HEK293 (cell line): ENCODE measurements around the gene AMER3.

Experiments used
- CTCF ChIA-PET: fragments of 350-600 bp; formaldehyde crosslinking; extraction: SDS; loops from one replicate; lab custom pipeline; 2021; ENCODE audit warnings: antibody characterized with exemption; lab: Yijun Ruan, JAX
- POLR2A ChIA-PET: fragments of 300-600 bp; formaldehyde crosslinking; extraction: SDS; loops from one replicate; lab custom pipeline; 2020; ENCODE audit warnings: antibody characterized with exemption, inconsistent platforms; lab: Yijun Ruan, JAX
- H3K27ac ChIP-seq: fragments of 200-500 bp; sonication (Bioruptor generic); 2 replicates; pipeline ENCODE4 v1.5.1; 2014; ENCODE audit warnings: low read depth, low read length, control low read depth, inconsistent platforms; ENCODE audit errors: extremely low read depth
- H3K36me3 ChIP-seq, 2 experiments: fragments of 200-500 bp in 1 of 2; sonication (Bioruptor generic) in 1 of 2; 1 replicate in 1 of 2; 2 replicates in 1 of 2; pipeline ENCODE4 v1.5.1; 2014 to 2017; ENCODE audit warnings: inconsistent platforms in 2 of 2, low read length in 2 of 2; ENCODE audit not compliant: control insufficient read depth in 2 of 2, insufficient read depth in 1 of 2
- H3K4me1 ChIP-seq: fragments of 200-500 bp; sonication (Bioruptor generic); 2 replicates; pipeline ENCODE4 v1.5.1; 2014; ENCODE audit warnings: mild to moderate bottlenecking, low read length, inconsistent platforms; ENCODE audit not compliant: control insufficient read depth, insufficient read depth
- H3K4me3 ChIP-seq: 2 replicates; pipeline ENCODE4 v1.5.1; 2011; ENCODE audit warnings: low read depth, mild to moderate bottlenecking, control low read depth, low read length, moderate library complexity
- H3K9me3 ChIP-seq: fragments of 200-500 bp; sonication (Bioruptor generic); 2 replicates; pipeline ENCODE4 v1.5.1; 2014; ENCODE audit warnings: low read depth, low read length, inconsistent platforms; ENCODE audit not compliant: control insufficient read depth, insufficient read depth
- GFI1B ChIP-seq: fragments of 450-650 bp; formaldehyde crosslinking; IDR thresholded peaks from 2 replicates; pipeline ENCODE4 v1.5.1; 2016; ENCODE audit warnings: missing biosample characterization, missing genetic modification characterization
- HOXD13 ChIP-seq: sonication (generic); formaldehyde crosslinking; IDR thresholded peaks from 2 replicates; pipeline ENCODE4 v1.8.0; 2022; ENCODE audit warnings: missing genetic modification reagents, borderline replicate concordance
- IKZF3 ChIP-seq: fragments of 450-650 bp; IDR thresholded peaks from 2 replicates; pipeline ENCODE4 v1.5.0; 2018; ENCODE audit warnings: missing biosample characterization, mild to moderate bottlenecking, missing genetic modification characterization, moderate library complexity
- KLF16 ChIP-seq: fragments of 450-650 bp; formaldehyde crosslinking; IDR thresholded peaks from 2 replicates; pipeline ENCODE4 v1.5.1; 2017; ENCODE audit warnings: missing biosample characterization, missing genetic modification characterization
- TRIM28 ChIP-seq: IDR thresholded peaks from 2 replicates; pipeline ENCODE4 v1.6.1; 2011; ENCODE audit warnings: low read length, control low read depth, borderline replicate concordance
- ZNF133 ChIP-seq: fragments of 450-650 bp; formaldehyde crosslinking; IDR thresholded peaks from 2 replicates; pipeline ENCODE4 v1.5.1; 2016; ENCODE audit warnings: missing biosample characterization, missing genetic modification characterization
- ZNF175 ChIP-seq: fragments of 450-650 bp; formaldehyde crosslinking; IDR thresholded peaks from 2 replicates; pipeline ENCODE4 v1.5.1; 2016; ENCODE audit warnings: missing biosample characterization, missing genetic modification characterization
- ZNF202 ChIP-seq: fragments of 450-650 bp; formaldehyde crosslinking; IDR thresholded peaks from 2 replicates; pipeline ENCODE4 v1.5.1; 2016; ENCODE audit warnings: missing biosample characterization, missing genetic modification characterization, borderline replicate concordance
- ZNF354C ChIP-seq: fragments of 450-650 bp; formaldehyde crosslinking; IDR thresholded peaks from 2 replicates; pipeline ENCODE4 v1.5.1; 2016; ENCODE audit warnings: missing biosample characterization, missing genetic modification characterization, low read depth, borderline replicate concordance
- ZNF366 ChIP-seq: fragments of 450-650 bp; formaldehyde crosslinking; conservative IDR thresholded peaks from 2 replicates; pipeline ENCODE4 v1.5.1; 2016; ENCODE audit warnings: missing biosample characterization, missing genetic modification characterization
- ZNF433 ChIP-seq: fragments of 450-650 bp; formaldehyde crosslinking; IDR thresholded peaks from 2 replicates; pipeline ENCODE4 v1.5.1; 2016; ENCODE audit warnings: missing biosample characterization, missing genetic modification characterization, low read depth
- ZNF561 ChIP-seq: fragments of 450-650 bp; IDR thresholded peaks from 2 replicates; pipeline ENCODE4 v1.5.1; 2018; ENCODE audit warnings: missing biosample characterization, missing genetic modification characterization, borderline replicate concordance
- ZNF571 ChIP-seq: fragments of 450-650 bp; formaldehyde crosslinking; IDR thresholded peaks from 2 replicates; pipeline ENCODE4 v1.5.0; 2017; ENCODE audit warnings: missing biosample characterization, missing genetic modification characterization
- ZNF677 ChIP-seq: fragments of 450-650 bp; IDR thresholded peaks from 2 replicates; pipeline ENCODE4 v1.5.0; 2018; ENCODE audit warnings: missing biosample characterization, mild to moderate bottlenecking, missing genetic modification characterization, moderate library complexity
- ZNF768 ChIP-seq: fragments of 450-650 bp; formaldehyde crosslinking; IDR thresholded peaks from 2 replicates; pipeline ENCODE4 v1.5.1; 2018; ENCODE audit warnings: missing biosample characterization, mild to moderate bottlenecking, missing genetic modification characterization
- TF ChIP-seq, protein P1 (sequence below): fragments of 450-650 bp; formaldehyde crosslinking; IDR thresholded peaks from 2 replicates; pipeline ENCODE4 v1.5.1; 2017; ENCODE audit warnings: missing biosample characterization, missing genetic modification characterization
- TF ChIP-seq, protein P2 (sequence below): fragments of 450-650 bp; formaldehyde crosslinking; IDR thresholded peaks from 2 replicates; pipeline ENCODE4 v1.5.0; 2017; ENCODE audit warnings: missing biosample characterization, missing genetic modification characterization, borderline replicate concordance
- TF ChIP-seq, protein P3 (sequence below): fragments of 450-650 bp; formaldehyde crosslinking; IDR thresholded peaks from 2 replicates; pipeline ENCODE4 v1.5.1; 2016; ENCODE audit warnings: missing biosample characterization, missing genetic modification characterization
- TF ChIP-seq, protein P4 (sequence below): fragments of 450-650 bp; formaldehyde crosslinking; IDR thresholded peaks from 2 replicates; pipeline ENCODE4 v1.5.1; 2017; ENCODE audit warnings: missing biosample characterization, missing genetic modification characterization

AMER3 gene

DNA sequence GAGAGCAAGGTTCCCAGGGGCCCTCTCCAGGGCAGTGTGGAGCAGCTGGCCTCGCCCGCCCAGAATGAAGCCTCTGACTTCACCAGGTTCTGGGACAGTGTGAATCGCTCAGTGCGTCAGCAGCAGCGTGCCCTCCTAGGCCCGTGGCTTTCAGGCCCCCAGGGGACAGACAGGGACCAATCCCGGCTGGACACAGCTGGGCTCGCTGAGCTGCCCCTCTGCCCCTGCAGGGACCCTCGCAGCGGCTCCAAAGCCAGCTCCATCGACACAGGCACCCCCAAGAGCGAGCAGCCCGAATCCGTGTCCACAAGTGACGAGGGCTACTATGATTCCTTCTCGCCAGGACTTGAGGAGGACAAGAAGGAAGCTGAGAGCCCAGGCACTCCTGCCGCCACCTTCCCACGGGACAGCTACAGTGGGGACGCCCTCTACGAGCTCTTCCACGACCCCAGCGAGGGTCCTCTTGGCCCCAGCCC, 7.6 kb downstream of the AMER3 start (continued):
- TF ChIP-seq, protein P1, sequence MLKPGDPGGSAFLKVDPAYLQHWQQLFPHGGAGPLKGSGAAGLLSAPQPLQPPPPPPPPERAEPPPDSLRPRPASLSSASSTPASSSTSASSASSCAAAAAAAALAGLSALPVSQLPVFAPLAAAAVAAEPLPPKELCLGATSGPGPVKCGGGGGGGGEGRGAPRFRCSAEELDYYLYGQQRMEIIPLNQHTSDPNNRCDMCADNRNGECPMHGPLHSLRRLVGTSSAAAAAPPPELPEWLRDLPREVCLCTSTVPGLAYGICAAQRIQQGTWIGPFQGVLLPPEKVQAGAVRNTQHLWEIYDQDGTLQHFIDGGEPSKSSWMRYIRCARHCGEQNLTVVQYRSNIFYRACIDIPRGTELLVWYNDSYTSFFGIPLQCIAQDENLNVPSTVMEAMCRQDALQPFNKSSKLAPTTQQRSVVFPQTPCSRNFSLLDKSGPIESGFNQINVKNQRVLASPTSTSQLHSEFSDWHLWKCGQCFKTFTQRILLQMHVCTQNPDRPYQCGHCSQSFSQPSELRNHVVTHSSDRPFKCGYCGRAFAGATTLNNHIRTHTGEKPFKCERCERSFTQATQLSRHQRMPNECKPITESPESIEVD, result no peak
- TF ChIP-seq, protein P2, sequence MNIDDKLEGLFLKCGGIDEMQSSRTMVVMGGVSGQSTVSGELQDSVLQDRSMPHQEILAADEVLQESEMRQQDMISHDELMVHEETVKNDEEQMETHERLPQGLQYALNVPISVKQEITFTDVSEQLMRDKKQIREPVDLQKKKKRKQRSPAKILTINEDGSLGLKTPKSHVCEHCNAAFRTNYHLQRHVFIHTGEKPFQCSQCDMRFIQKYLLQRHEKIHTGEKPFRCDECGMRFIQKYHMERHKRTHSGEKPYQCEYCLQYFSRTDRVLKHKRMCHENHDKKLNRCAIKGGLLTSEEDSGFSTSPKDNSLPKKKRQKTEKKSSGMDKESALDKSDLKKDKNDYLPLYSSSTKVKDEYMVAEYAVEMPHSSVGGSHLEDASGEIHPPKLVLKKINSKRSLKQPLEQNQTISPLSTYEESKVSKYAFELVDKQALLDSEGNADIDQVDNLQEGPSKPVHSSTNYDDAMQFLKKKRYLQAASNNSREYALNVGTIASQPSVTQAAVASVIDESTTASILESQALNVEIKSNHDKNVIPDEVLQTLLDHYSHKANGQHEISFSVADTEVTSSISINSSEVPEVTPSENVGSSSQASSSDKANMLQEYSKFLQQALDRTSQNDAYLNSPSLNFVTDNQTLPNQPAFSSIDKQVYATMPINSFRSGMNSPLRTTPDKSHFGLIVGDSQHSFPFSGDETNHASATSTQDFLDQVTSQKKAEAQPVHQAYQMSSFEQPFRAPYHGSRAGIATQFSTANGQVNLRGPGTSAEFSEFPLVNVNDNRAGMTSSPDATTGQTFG (tag by site-specific recombination), result no peak
- TF ChIP-seq IKZF3 (tag by site-specific recombination), result no peak
- TF ChIP-seq, all 188 proteins: peak for 0

DNA sequence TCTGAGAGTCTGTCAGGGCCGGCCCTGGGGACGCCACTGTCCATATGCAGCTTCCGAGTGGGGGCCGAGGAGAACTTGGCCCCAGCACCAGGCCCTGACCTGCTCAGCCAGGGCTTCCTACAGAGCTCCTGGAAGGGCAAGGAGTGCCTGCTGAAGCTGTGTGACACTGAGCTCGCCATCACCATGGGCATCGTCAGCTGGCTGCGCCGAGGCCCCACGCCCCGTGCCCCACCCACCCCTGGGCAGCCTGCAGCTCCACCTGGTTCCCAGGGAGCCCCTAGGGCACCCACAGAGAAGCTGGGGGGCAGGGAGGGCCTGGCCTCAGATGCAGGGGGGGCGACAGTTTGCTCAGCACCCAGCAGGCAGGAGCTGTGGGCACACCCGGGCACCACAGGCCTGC, 8.1 kb downstream of the AMER3 start:
- no peaks in the 10 kb centered on the region for H3K36me3 ChIP-seq
- CTCF ChIA-PET, result interaction anchor here (0.6 to 1.7 kb wide), 3 partner anchors 34 to 201 kb away, joined by 3 to 4 read pairs (median 3); no protein-coding TSS in a partner anchor
- no peak for TF ChIP-seq ZNF677 (tag by site-specific recombination)
- TF ChIP-seq ZNF561 (tag by site-specific recombination), result no peak
- H3K27ac ChIP-seq, result no peak overlapping the region
- H3K4me1 ChIP-seq, result no peaks in the 10 kb centered on the region
- POLR2A ChIA-PET, result no interaction called here
- no peaks in the 10 kb centered on the region for H3K9me3 ChIP-seq
- no peak overlapping the region for H3K4me3 ChIP-seq

DNA sequence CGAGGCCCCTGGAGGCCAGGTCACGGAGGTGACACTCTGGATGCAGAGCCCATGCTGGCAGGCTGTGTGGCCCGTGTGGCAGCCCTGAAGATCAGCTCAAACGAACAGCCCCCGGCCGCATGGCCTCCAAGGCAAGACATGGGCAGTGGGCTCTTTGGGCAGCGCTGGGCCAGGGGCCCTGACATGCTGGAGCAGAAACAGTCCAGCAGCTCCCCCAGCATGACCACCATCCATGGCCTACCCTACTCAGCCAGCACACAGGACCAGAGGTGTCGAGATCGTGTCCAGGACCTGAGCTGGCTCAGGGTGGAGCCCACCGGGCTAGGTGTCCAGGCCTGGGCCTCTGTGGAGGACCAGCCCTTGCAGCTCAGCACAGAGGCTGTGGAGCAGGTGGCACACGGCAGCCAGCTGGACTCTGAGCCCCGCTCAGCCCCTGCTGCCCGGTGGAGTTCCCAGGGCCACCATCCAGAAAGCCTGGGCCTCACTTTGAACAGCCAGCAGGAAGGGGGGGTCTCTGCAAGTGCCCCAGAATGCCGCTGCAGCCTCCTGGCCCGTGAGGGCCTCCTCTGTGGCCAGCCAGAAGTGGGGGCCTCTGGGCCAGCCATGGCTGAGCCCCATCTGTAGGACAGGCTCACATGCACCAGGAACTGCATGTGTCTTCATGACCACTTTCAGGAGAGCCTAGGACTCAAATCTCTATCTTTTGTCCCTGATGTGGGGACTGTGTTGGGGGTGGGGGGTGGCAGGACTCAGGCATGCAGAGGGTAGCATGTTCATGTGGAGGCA, 8.9 kb downstream of the AMER3 start:
- ChIA-PET CTCF (interaction anchor here (1.7 kb wide), 1 partner anchor 33 kb away, joined by 4 read pairs; no protein-coding TSS in a partner anchor), POLR2A (no interaction called here)
- Histone ChIP-seq H3K9me3 (no peaks in the 10 kb centered on the region), H3K27ac (no peak overlapping the region), H3K36me3 (no peaks in the 10 kb centered on the region), H3K4me3 (no peak overlapping the region), H3K4me1 (no peaks in the 10 kb centered on the region)
- TF ChIP-seq ZNF175, result no peak
- TF ChIP-seq ZNF433 (tag by site-specific recombination), result no peak
- TF ChIP-seq ZNF366, result no peak
- no peak for TF ChIP-seq ZNF133 (tag by site-specific recombination)
- no peak for TF ChIP-seq ZNF354C (tag by site-specific recombination)
- no peak for TF ChIP-seq KLF16
- TF ChIP-seq HOXD13, result no peak
- TF ChIP-seq GFI1B (tag by site-specific recombination), result no peak
- TF ChIP-seq ZNF202 (tag by site-specific recombination), result no peak
- TF ChIP-seq, protein P3, sequence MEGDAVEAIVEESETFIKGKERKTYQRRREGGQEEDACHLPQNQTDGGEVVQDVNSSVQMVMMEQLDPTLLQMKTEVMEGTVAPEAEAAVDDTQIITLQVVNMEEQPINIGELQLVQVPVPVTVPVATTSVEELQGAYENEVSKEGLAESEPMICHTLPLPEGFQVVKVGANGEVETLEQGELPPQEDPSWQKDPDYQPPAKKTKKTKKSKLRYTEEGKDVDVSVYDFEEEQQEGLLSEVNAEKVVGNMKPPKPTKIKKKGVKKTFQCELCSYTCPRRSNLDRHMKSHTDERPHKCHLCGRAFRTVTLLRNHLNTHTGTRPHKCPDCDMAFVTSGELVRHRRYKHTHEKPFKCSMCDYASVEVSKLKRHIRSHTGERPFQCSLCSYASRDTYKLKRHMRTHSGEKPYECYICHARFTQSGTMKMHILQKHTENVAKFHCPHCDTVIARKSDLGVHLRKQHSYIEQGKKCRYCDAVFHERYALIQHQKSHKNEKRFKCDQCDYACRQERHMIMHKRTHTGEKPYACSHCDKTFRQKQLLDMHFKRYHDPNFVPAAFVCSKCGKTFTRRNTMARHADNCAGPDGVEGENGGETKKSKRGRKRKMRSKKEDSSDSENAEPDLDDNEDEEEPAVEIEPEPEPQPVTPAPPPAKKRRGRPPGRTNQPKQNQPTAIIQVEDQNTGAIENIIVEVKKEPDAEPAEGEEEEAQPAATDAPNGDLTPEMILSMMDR (tag by site-specific recombination), result no peak
- TF ChIP-seq, protein P4, sequence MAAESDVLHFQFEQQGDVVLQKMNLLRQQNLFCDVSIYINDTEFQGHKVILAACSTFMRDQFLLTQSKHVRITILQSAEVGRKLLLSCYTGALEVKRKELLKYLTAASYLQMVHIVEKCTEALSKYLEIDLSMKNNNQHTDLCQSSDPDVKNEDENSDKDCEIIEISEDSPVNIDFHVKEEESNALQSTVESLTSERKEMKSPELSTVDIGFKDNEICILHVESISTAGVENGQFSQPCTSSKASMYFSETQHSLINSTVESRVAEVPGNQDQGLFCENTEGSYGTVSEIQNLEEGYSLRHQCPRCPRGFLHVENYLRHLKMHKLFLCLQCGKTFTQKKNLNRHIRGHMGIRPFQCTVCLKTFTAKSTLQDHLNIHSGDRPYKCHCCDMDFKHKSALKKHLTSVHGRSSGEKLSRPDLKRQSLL (tag by site-specific recombination), result no peak
- TF ChIP-seq ZNF571, result no peak
- TF ChIP-seq TRIM28, result no peak
- TF ChIP-seq ZNF768, result no peak
